HEK293 (cell line): Measurements from ENCODE around the gene PIK3R2.

Experiments
- BCL11A ChIP-seq: fragments of 450-650 bp; formaldehyde crosslinking; IDR thresholded peaks from 2 replicates; pipeline ENCODE4 v1.5.1; 2016; ENCODE audit warnings: low read depth, missing biosample characterization, missing genetic modification characterization
- GLI4 ChIP-seq: fragments of 450-650 bp; formaldehyde crosslinking; IDR thresholded peaks from 2 replicates; pipeline ENCODE4 v1.5.1; 2016; ENCODE audit warnings: missing biosample characterization, missing genetic modification characterization
- KLF9 ChIP-seq: fragments of 450-650 bp; formaldehyde crosslinking; IDR thresholded peaks from 2 replicates; pipeline ENCODE4 v1.5.1; 2016; ENCODE audit warnings: missing biosample characterization, missing genetic modification characterization, low read depth
- ZNF175 ChIP-seq: fragments of 450-650 bp; formaldehyde crosslinking; IDR thresholded peaks from 2 replicates; pipeline ENCODE4 v1.5.1; 2016; ENCODE audit warnings: missing biosample characterization, missing genetic modification characterization
- ZNF239 ChIP-seq: fragments of 450-650 bp; formaldehyde crosslinking; IDR thresholded peaks from 2 replicates; pipeline ENCODE4 v1.5.1; 2016; ENCODE audit warnings: missing biosample characterization, missing genetic modification characterization
- ZNF24 ChIP-seq: fragments of 450-650 bp; formaldehyde crosslinking; IDR thresholded peaks from 2 replicates; pipeline ENCODE4 v1.5.1; 2016; ENCODE audit warnings: missing biosample characterization, missing genetic modification characterization
- TF ChIP-seq, protein P1 (sequence below): fragments of 450-650 bp; formaldehyde crosslinking; IDR thresholded peaks from 2 replicates; pipeline ENCODE4 v1.5.1; 2016; ENCODE audit warnings: missing biosample characterization, missing genetic modification characterization
- TF ChIP-seq, protein P2 (sequence below): fragments of 450-650 bp; formaldehyde crosslinking; IDR thresholded peaks from 2 replicates; pipeline ENCODE4 v1.5.1; 2016; ENCODE audit warnings: missing biosample characterization, missing genetic modification characterization, low read depth

DNA sequence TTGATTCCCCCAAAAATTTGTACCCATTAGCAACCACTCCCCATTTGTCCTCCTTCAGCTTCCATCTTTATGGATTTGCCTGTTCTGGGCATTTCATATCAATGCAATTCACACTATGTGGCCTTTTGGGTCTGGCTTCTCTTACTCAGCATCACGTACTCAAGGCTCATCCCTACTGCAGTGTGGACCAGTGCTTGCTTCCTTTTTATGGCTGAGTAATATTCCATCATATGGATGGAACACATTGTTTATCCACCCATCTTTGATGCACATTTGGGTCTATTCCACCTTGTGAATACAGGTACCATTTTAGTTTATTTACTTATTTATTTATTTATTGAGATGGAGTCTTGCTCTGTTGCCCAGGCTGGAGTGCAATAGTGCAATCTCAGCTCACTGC is 12.5 kb upstream of the PIK3R2 start:
- TF ChIP-seq BCL11A (no peak), KLF9 (no peak), ZNF175 (no peak), ZNF24 (tag by site-specific recombination) (no peak), ZNF239 (tag by site-specific recombination) (no peak), GLI4 (tag by site-specific recombination) (no peak)
- TF ChIP-seq, protein P1, sequence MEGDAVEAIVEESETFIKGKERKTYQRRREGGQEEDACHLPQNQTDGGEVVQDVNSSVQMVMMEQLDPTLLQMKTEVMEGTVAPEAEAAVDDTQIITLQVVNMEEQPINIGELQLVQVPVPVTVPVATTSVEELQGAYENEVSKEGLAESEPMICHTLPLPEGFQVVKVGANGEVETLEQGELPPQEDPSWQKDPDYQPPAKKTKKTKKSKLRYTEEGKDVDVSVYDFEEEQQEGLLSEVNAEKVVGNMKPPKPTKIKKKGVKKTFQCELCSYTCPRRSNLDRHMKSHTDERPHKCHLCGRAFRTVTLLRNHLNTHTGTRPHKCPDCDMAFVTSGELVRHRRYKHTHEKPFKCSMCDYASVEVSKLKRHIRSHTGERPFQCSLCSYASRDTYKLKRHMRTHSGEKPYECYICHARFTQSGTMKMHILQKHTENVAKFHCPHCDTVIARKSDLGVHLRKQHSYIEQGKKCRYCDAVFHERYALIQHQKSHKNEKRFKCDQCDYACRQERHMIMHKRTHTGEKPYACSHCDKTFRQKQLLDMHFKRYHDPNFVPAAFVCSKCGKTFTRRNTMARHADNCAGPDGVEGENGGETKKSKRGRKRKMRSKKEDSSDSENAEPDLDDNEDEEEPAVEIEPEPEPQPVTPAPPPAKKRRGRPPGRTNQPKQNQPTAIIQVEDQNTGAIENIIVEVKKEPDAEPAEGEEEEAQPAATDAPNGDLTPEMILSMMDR (tag by site-specific recombination), result no peak
- TF ChIP-seq, protein P2, sequence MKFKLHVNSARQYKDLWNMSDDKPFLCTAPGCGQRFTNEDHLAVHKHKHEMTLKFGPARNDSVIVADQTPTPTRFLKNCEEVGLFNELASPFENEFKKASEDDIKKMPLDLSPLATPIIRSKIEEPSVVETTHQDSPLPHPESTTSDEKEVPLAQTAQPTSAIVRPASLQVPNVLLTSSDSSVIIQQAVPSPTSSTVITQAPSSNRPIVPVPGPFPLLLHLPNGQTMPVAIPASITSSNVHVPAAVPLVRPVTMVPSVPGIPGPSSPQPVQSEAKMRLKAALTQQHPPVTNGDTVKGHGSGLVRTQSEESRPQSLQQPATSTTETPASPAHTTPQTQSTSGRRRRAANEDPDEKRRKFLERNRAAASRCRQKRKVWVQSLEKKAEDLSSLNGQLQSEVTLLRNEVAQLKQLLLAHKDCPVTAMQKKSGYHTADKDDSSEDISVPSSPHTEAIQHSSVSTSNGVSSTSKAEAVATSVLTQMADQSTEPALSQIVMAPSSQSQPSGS, result no peak
